Naive B cell (primary cell): ENCODE results near the gene LYAR. TPM values are rescaled to one million over a fixed set of nuclear protein-coding genes. Genes with fewer than 3 reads are reported as not detected.
"Not testable (repeated sequence)": the region's sequence is repeated elsewhere in the genome, so short reads cannot be mapped to it uniquely, and the experiment has no call there.

Source experiments
- ATAC-seq, 2 donors: fragments of 150-1000 bp; cut with Tn5 transposase; 2 replicates each; pipeline ENCODE4 v1.10.0; 2021; ENCODE audit warnings: low read depth in 2 of 2, mild to moderate bottlenecking in 2 of 2, moderate library complexity in 2 of 2
- DNase-seq: peaks from one replicate; pipeline ENCODE4 v3.0.0; 2022
- H3K27ac Mint-ChIP-seq, 6 donors: one replicate each; pipeline ENCODE4 v1.8.0; 2020 to 2022; ENCODE audit warnings: mild to moderate bottlenecking in 6 of 6, mixed read lengths in 6 of 6, moderate library complexity in 5 of 6, inconsistent platforms in 2 of 6
- H3K27me3 Mint-ChIP-seq, 3 donors: one replicate each; pipeline ENCODE4 v1.8.0; 2021 to 2022; ENCODE audit warnings: mixed read lengths in 3 of 3, mild to moderate bottlenecking in 1 of 3
- H3K36me3 Mint-ChIP-seq, 2 donors: one replicate each; pipeline ENCODE4 v1.8.0; 2020 to 2022; ENCODE audit warnings: mixed read lengths in 2 of 2, inconsistent platforms in 1 of 2, mild to moderate bottlenecking in 1 of 2
- H3K4me1 Mint-ChIP-seq, 3 donors: one replicate each; pipeline ENCODE4 v1.8.0; 2020 to 2022; ENCODE audit warnings: mixed read lengths in 3 of 3, inconsistent platforms in 1 of 3, mild to moderate bottlenecking in 1 of 3, moderate library complexity in 1 of 3
- H3K4me3 Mint-ChIP-seq, 8 donors: one replicate each; pipeline ENCODE4 v1.8.0; 2020 to 2022; ENCODE audit warnings: mild to moderate bottlenecking in 8 of 8, mixed read lengths in 8 of 8, moderate library complexity in 8 of 8, inconsistent platforms in 2 of 8
- H3K9me3 Mint-ChIP-seq, 7 donors: one replicate each; pipeline ENCODE4 v1.8.0; 2020 to 2022; ENCODE audit warnings: mixed read lengths in 7 of 7, mild to moderate bottlenecking in 5 of 7, inconsistent platforms in 2 of 7, moderate library complexity in 1 of 7
- polyA plus RNA-seq, 6 donors: library from polyadenylated mRNA; unstranded; fragments of 300-500 nt; fragmentation: Illumina TruSeq; gene quantifications; one replicate each; pipeline ENCODE4 v1.2.3, GENCODE V29; 2021; ENCODE audit warnings: low read depth in 6 of 6

The LYAR gene
- polyA plus RNA-seq, 6 donors from 2014 or later = 12.5 to 18.3 (median 14.6) TPM

GRCh38 chr4:4248029-4248884, 41.7 kb downstream of the LYAR start, which contains the start of gene TMEM128:
TMEM128 (minus strand) TSS chr4:4248223; CDS start chr4:4248202, 21 bp downstream.
- peaks cover 22 to 43% (median 28%) of the 10 kb centered on the region in 3 donors for H3K4me1 Mint-ChIP-seq
- H3K4me3 Mint-ChIP-seq = peak within 1 kb of the TSS; percentile 93 to 99 (median 98)
- ATAC-seq (peak; percentile 99), DNase-seq (peak; percentile 89)
- peaks cover under 1 to 7% (median under 1%) of the 10 kb centered on the region in 3 donors for H3K27me3 Mint-ChIP-seq
- peak within 1 kb of the TSS; percentile 96 to 99 (median 98) for H3K27ac Mint-ChIP-seq
- H3K36me3 Mint-ChIP-seq = peaks cover 12 to 18% of the 10 kb centered on the region in 2 donors
- peaks cover 0 to 2% (median 0%) of the 10 kb centered on the region in 7 donors for H3K9me3 Mint-ChIP-seq

- H3K27ac Mint-ChIP-seq = peak overlapping the region; percentile 49 to 99 (median 98)
- peaks cover 12 to 18% of the 10 kb centered on the region in 2 donors for H3K36me3 Mint-ChIP-seq
- peaks cover 0 to 2% (median 0%) of the 10 kb centered on the region in 7 donors for H3K9me3 Mint-ChIP-seq
- ATAC-seq (peak; percentile 32 to 42), DNase-seq (no peak)
- H3K4me3 Mint-ChIP-seq = peak overlapping the region; percentile 93 to 99 (median 98)
- H3K4me1 Mint-ChIP-seq = peaks cover 22 to 43% (median 28%) of the 10 kb centered on the region in 3 donors
- peaks cover 0 to 2% (median 0%) of the 10 kb centered on the region in 3 donors for H3K27me3 Mint-ChIP-seq
Measured at GRCh38 chr4:4247696-4248028, 42.3 kb downstream of the LYAR start.

- H3K36me3 Mint-ChIP-seq = peaks cover 20 to 28% of the 10 kb centered on the region in 2 donors
- peaks cover 0 to 2% (median 0%) of the 10 kb centered on the region in 7 donors for H3K9me3 Mint-ChIP-seq
- ATAC-seq = no peak
- DNase-seq = no peak
- H3K27me3 Mint-ChIP-seq = no peaks in the 10 kb centered on the region
- H3K4me3 Mint-ChIP-seq = no peak overlapping the region
- H3K4me1 Mint-ChIP-seq = peaks cover 22 to 43% (median 27%) of the 10 kb centered on the region in 3 donors
- peak overlapping the region in 1 of 6 donors; percentile 62 for H3K27ac Mint-ChIP-seq
Measured at GRCh38 chr4:4245172-4245571, 44.8 kb downstream of the LYAR start.

- H3K36me3 Mint-ChIP-seq = peaks cover 28 to 42% of the 10 kb centered on the region in 2 donors
- H3K4me1 Mint-ChIP-seq, DNase-seq, ATAC-seq, H3K9me3 Mint-ChIP-seq, H3K4me3 Mint-ChIP-seq, H3K27me3 Mint-ChIP-seq, H3K27ac Mint-ChIP-seq: not testable (repeated sequence)
Measured at GRCh38 chr4:4239551-4239950, 50.4 kb downstream of the LYAR start.

GRCh38 chr4:4233610-4234009, 56.3 kb downstream of the LYAR start:
- Mint-ChIP-seq H3K9me3 (peaks cover 2 to 24% (median 13%) of the 10 kb centered on the region in 7 donors), H3K4me1 (no peaks in the 10 kb centered on the region), H3K36me3 (peaks cover 16 to 22% of the 10 kb centered on the region in 2 donors), H3K27ac (no peak overlapping the region), H3K4me3 (no peak overlapping the region), H3K27me3 (peaks cover 0 to 18% (median 6%) of the 10 kb centered on the region in 3 donors)
- ATAC-seq (no peak), DNase-seq (no peak)

GRCh38 chr4:4228356-4228668, 61.6 kb downstream of the LYAR start:
- H3K27me3 Mint-ChIP-seq = peaks cover 31 to 63% (median 53%) of the 10 kb centered on the region in 3 donors
- peaks cover 0 to 23% of the 10 kb centered on the region in 2 donors for H3K36me3 Mint-ChIP-seq
- H3K27ac Mint-ChIP-seq = no peak overlapping the region
- peaks cover 7 to 13% (median 11%) of the 10 kb centered on the region in 3 donors for H3K4me1 Mint-ChIP-seq
- ATAC-seq (no peak), DNase-seq (no peak)
- H3K4me3 Mint-ChIP-seq = peak overlapping the region in 1 of 8 donors; percentile 23
- H3K9me3 Mint-ChIP-seq = peaks cover 4 to 14% (median 10%) of the 10 kb centered on the region in 7 donors

GRCh38 chr4:4227510-4228355, 62.2 kb downstream of the LYAR start:
- Mint-ChIP-seq H3K27me3 (peaks cover 37 to 69% (median 59%) of the 10 kb centered on the region in 3 donors), H3K27ac (no peak overlapping the region), H3K9me3 (peaks cover 3 to 9% (median 6%) of the 10 kb centered on the region in 7 donors), H3K4me3 (peak overlapping the region in 4 of 8 donors; percentile 23 to 42 (median 37)), H3K4me1 (peaks cover 7 to 13% (median 11%) of the 10 kb centered on the region in 3 donors), H3K36me3 (peaks cover 0 to 28% of the 10 kb centered on the region in 2 donors)
- no peak for DNase-seq
- no peak for ATAC-seq

- peak within 1 kb of the TSS in 5 of 8 donors; percentile 31 to 73 (median 42) for H3K4me3 Mint-ChIP-seq
- H3K27ac Mint-ChIP-seq = no peak within 1 kb of the TSS
- ATAC-seq = no peak
- H3K4me1 Mint-ChIP-seq = peaks cover 7 to 13% (median 11%) of the 10 kb centered on the region in 3 donors
- H3K36me3 Mint-ChIP-seq = peaks cover 0 to 28% of the 10 kb centered on the region in 2 donors
- no peak for DNase-seq
- H3K9me3 Mint-ChIP-seq = peaks cover 3 to 6% (median 5%) of the 10 kb centered on the region in 7 donors
- peaks cover 42 to 78% (median 65%) of the 10 kb centered on the region in 3 donors for H3K27me3 Mint-ChIP-seq
Measured at GRCh38 chr4:4226606-4227438, 63.1 kb downstream of the LYAR start, which contains the start of gene OTOP1. OTOP1 (minus strand) TSS chr4:4226929; CDS start chr4:4226864, 65 bp downstream.

GRCh38 chr4:4225915-4226605, 63.9 kb downstream of the LYAR start:
- Mint-ChIP-seq H3K27me3 (peaks cover 48 to 83% (median 70%) of the 10 kb centered on the region in 3 donors), H3K9me3 (peaks cover 0 to 6% (median 5%) of the 10 kb centered on the region in 7 donors), H3K4me3 (peak overlapping the region in 4 of 8 donors; percentile 4 to 73 (median 40)), H3K4me1 (peaks cover 7 to 13% (median 11%) of the 10 kb centered on the region in 3 donors), H3K36me3 (peaks cover 0 to 28% of the 10 kb centered on the region in 2 donors), H3K27ac (no peak overlapping the region)
- ATAC-seq (no peak), DNase-seq (no peak)
